ENCODE data around the gene EFEMP1. TPM values are rescaled to one million over a fixed set of nuclear protein-coding genes. Genes with fewer than 3 reads are reported as not detected.
A peak's percentile ranks its signal among the peaks of the same experiment; 100 is the strongest.

Gene EFEMP1
- total and polyA plus RNA-seq, 2 experiments from 2014 or later, result 54.6 to 63.4 TPM

DNA sequence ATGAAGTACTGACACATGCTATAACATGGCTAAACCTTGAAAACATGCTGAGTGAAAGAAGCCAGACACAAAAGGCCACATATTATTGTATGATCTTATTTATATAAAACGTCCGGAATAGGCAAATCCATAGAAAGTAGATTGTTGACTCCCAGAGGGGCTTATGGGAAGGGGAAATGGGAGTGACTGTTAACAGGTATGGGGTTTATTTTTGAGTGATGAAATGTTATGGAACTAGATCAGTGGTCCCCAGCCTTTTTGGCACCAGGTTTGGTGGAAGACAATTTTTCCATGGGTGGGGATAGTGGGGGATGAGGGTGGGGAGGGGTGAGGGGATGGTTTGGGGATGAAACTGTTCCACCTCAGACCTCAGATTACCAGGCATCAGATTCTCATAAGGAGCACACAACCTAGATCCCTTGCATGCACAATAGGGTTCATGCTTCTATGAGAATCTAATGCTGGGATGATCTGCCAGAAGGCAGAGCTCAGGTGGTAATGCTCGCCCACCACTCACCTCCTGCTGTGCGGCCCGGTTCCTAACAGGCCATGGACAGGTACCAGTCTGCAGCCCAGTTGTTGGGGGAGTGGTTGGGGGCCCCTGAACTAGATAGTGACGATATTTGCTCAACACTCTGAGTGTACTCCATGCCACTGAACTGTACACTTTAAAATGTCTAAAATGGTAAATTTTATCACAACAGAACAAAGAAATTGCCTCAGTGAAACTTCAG is 59.1 kb downstream of the EFEMP1 start:
- Histone ChIP-seq H3K79me2 (no peaks in the 10 kb centered on the region), H3K27me3 (no peaks in the 10 kb centered on the region), H2AFZ (no peak overlapping the region), H3K4me2 (no peak overlapping the region), H4K20me1 (ENCODE audit: insufficient read depth, poor library complexity, severe bottlenecking) (no peaks in the 10 kb centered on the region), H3K4me1 (ENCODE audit: insufficient read depth) (peaks cover 8% of the 10 kb centered on the region), H3K9me3 (ENCODE audit: low read depth) (no peaks in the 10 kb centered on the region), H3K4me3 (no peak overlapping the region), H3K27ac (no peak overlapping the region), H3K9me2 (replicated peaks; ENCODE audit: insufficient read depth) (no peaks in the 10 kb centered on the region), H3K36me3 (replicated peaks; ENCODE audit: insufficient read depth, low read depth) (no peaks in the 10 kb centered on the region)
- DNase-seq (ENCODE audit: low spot score), result no peak
- 87% methylated on average over 6 of the region's 6 CpGs for WGBS (ENCODE audit: low lambda C conversion rate, missing lambda C conversion rate)
- TF ChIP-seq EZH2 (IDR thresholded peaks at IDR 0.05; ENCODE audit: borderline replicate concordance), result no peak
- TF ChIP-seq EZH2phosphoT487 (IDR thresholded peaks at IDR 0.05; ENCODE audit: low read depth, severe bottlenecking, unreplicated experiment), result no peak
- TF ChIP-seq, protein P1, sequence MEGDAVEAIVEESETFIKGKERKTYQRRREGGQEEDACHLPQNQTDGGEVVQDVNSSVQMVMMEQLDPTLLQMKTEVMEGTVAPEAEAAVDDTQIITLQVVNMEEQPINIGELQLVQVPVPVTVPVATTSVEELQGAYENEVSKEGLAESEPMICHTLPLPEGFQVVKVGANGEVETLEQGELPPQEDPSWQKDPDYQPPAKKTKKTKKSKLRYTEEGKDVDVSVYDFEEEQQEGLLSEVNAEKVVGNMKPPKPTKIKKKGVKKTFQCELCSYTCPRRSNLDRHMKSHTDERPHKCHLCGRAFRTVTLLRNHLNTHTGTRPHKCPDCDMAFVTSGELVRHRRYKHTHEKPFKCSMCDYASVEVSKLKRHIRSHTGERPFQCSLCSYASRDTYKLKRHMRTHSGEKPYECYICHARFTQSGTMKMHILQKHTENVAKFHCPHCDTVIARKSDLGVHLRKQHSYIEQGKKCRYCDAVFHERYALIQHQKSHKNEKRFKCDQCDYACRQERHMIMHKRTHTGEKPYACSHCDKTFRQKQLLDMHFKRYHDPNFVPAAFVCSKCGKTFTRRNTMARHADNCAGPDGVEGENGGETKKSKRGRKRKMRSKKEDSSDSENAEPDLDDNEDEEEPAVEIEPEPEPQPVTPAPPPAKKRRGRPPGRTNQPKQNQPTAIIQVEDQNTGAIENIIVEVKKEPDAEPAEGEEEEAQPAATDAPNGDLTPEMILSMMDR (IDR thresholded peaks at IDR 0.05; ENCODE audit: poor library complexity), result no peak

- Histone ChIP-seq H3K79me2 (no peaks in the 10 kb centered on the region), H3K27me3 (no peaks in the 10 kb centered on the region), H3K9me2 (replicated peaks; ENCODE audit: insufficient read depth) (no peaks in the 10 kb centered on the region), H3K9me3 (ENCODE audit: low read depth) (no peaks in the 10 kb centered on the region), H3K4me2 (no peak overlapping the region), H2AFZ (no peak overlapping the region), H3K27ac (peak overlapping the region; percentile 72), H3K4me3 (no peak overlapping the region), H3K36me3 (replicated peaks; ENCODE audit: insufficient read depth, low read depth) (no peaks in the 10 kb centered on the region), H4K20me1 (ENCODE audit: insufficient read depth, poor library complexity, severe bottlenecking) (no peaks in the 10 kb centered on the region), H3K4me1 (ENCODE audit: insufficient read depth) (peaks cover 8% of the 10 kb centered on the region)
- WGBS (ENCODE audit: low lambda C conversion rate, missing lambda C conversion rate), result 92% methylated on average over 7 of the region's 7 CpGs
- TF ChIP-seq, protein P1 (IDR thresholded peaks at IDR 0.05; ENCODE audit: poor library complexity), result no peak
- TF ChIP-seq EZH2 (IDR thresholded peaks at IDR 0.05; ENCODE audit: borderline replicate concordance) (no peak), EZH2phosphoT487 (IDR thresholded peaks at IDR 0.05; ENCODE audit: low read depth, severe bottlenecking, unreplicated experiment) (no peak)
- DNase-seq (ENCODE audit: low spot score), result peak; percentile 87
Observed at GRCh38 chr2:55862673-55863390, 60.8 kb downstream of the EFEMP1 start.

GRCh38 chr2:55862246-55862645 is 61.3 kb downstream of the EFEMP1 start:
- peak overlapping the region; percentile 22 for H3K4me2 ChIP-seq
- no peaks in the 10 kb centered on the region for H3K9me3 ChIP-seq (ENCODE audit: low read depth)
- H3K4me1 ChIP-seq (ENCODE audit: insufficient read depth), result peaks cover 4% of the 10 kb centered on the region
- no peaks in the 10 kb centered on the region for H3K36me3 ChIP-seq (replicated peaks; ENCODE audit: insufficient read depth, low read depth)
- H3K9me2 ChIP-seq (replicated peaks; ENCODE audit: insufficient read depth), result no peaks in the 10 kb centered on the region
- WGBS (ENCODE audit: low lambda C conversion rate, missing lambda C conversion rate), result 77% methylated on average over 3 of the region's 3 CpGs
- no peaks in the 10 kb centered on the region for H3K27me3 ChIP-seq
- no peak overlapping the region for H2AFZ ChIP-seq
- no peaks in the 10 kb centered on the region for H4K20me1 ChIP-seq (ENCODE audit: insufficient read depth, poor library complexity, severe bottlenecking)
- TF ChIP-seq EZH2 (IDR thresholded peaks at IDR 0.05; ENCODE audit: borderline replicate concordance) (no peak), EZH2phosphoT487 (IDR thresholded peaks at IDR 0.05; ENCODE audit: low read depth, severe bottlenecking, unreplicated experiment) (no peak)
- TF ChIP-seq, protein P1 (IDR thresholded peaks at IDR 0.05; ENCODE audit: poor library complexity), result no peak
- no peak overlapping the region for H3K4me3 ChIP-seq
- H3K79me2 ChIP-seq, result no peaks in the 10 kb centered on the region
- peak; percentile 70 for DNase-seq (ENCODE audit: low spot score)
- H3K27ac ChIP-seq, result peak overlapping the region; percentile 72

All from hepatocyte (in vitro differentiated cells).